Ishikawa (cell line): ENCODE measurements around the gene IL34.

Experiments
- MAX ChIP-seq: IDR thresholded peaks from 2 replicates; pipeline ENCODE4 v1.6.1; 2012
- RAD21 ChIP-seq: IDR thresholded peaks from 2 replicates; pipeline ENCODE4 v1.6.1; 2012; ENCODE audit warnings: low read depth
- REST ChIP-seq: IDR thresholded peaks from 2 replicates; pipeline ENCODE4 v1.6.1; 2012; ENCODE audit warnings: low read depth, mild to moderate bottlenecking

GRCh38 chr16:70703041-70703834 is 56.9 kb downstream of the IL34 start:
- TF ChIP-seq MAX (peak; percentile 46), REST (no peak), RAD21 (no peak)
